Measurements from ENCODE around the gene FBLN7.
A peak's percentile ranks its signal among the peaks of the same experiment; 100 is the strongest.
"Not testable (repeated sequence)": the region's sequence is repeated elsewhere in the genome, so short reads cannot be mapped to it uniquely, and the experiment has no call there.

Gene FBLN7

GRCh38 chr2:112138159-112139032 is at the start of gene FBLN7:
FBLN7 (plus strand) TSS chr2:112138385; CDS start chr2:112138656, 271 bp downstream.
- Histone ChIP-seq H3K4me3 (ENCODE audit: low read depth, low read length) (peak within 1 kb of the TSS; percentile 92), H3K27ac (ENCODE audit: low read depth, low read length) (peak within 1 kb of the TSS; percentile 44; the same call in 1 of the 2 replicates), H3K4me1 (ENCODE audit: control insufficient read depth, insufficient read depth, low read length, unreplicated experiment) (peaks cover 7% of the 10 kb centered on the region), H3K79me2 (ENCODE audit: control insufficient read depth, insufficient read depth, low read length, unreplicated experiment) (peaks cover 9% of the 10 kb centered on the region), H3K27me3 (ENCODE audit: insufficient read depth, low read length) (no peaks in the 10 kb centered on the region), H2AFZ (ENCODE audit: low read length, unreplicated experiment) (peak within 1 kb of the TSS; percentile 71), H3K36me3 (ENCODE audit: insufficient read depth, low read length) (no peaks in the 10 kb centered on the region; the same call in 1 of the 2 replicates)

GRCh38 chr2:112089375-112089774 is 48.8 kb upstream of the FBLN7 start:
- Histone ChIP-seq H3K79me2 (ENCODE audit: control insufficient read depth, insufficient read depth, low read length, unreplicated experiment) (no peaks in the 10 kb centered on the region), H3K36me3 (ENCODE audit: insufficient read depth, low read length) (peaks cover 29% of the 10 kb centered on the region), H3K27me3 (ENCODE audit: insufficient read depth, low read length) (no peaks in the 10 kb centered on the region), H3K4me1 (ENCODE audit: control insufficient read depth, insufficient read depth, low read length, unreplicated experiment) (peaks cover 17% of the 10 kb centered on the region), H2AFZ (ENCODE audit: low read length, unreplicated experiment) (no peak overlapping the region), H3K4me3 (ENCODE audit: low read depth, low read length) (no peak overlapping the region), H3K27ac (ENCODE audit: low read depth, low read length) (no peak overlapping the region)

- H3K4me3 ChIP-seq (ENCODE audit: low read depth, low read length) = no peak overlapping the region; the same call in 1 of the 2 replicates
- H3K27ac ChIP-seq (ENCODE audit: low read depth, low read length) = peak overlapping the region; percentile 62
- H3K4me1 ChIP-seq (ENCODE audit: control insufficient read depth, insufficient read depth, low read length, unreplicated experiment) = peaks cover 27% of the 10 kb centered on the region
- H3K36me3 ChIP-seq (ENCODE audit: insufficient read depth, low read length) = peaks cover 7% of the 10 kb centered on the region
- no peak overlapping the region for H2AFZ ChIP-seq (ENCODE audit: low read length, unreplicated experiment)
- no peaks in the 10 kb centered on the region for H3K79me2 ChIP-seq (ENCODE audit: control insufficient read depth, insufficient read depth, low read length, unreplicated experiment)
- no peaks in the 10 kb centered on the region for H3K27me3 ChIP-seq (ENCODE audit: insufficient read depth, low read length)
Observed at GRCh38 chr2:112092286-112093041, 45.7 kb upstream of the FBLN7 start.

GRCh38 chr2:112093216-112093615 is 45.0 kb upstream of the FBLN7 start:
- Histone ChIP-seq H2AFZ (ENCODE audit: low read length, unreplicated experiment) (no peak overlapping the region), H3K4me1 (ENCODE audit: control insufficient read depth, insufficient read depth, low read length, unreplicated experiment) (peaks cover 27% of the 10 kb centered on the region), H3K79me2 (ENCODE audit: control insufficient read depth, insufficient read depth, low read length, unreplicated experiment) (no peaks in the 10 kb centered on the region), H3K27ac (ENCODE audit: low read depth, low read length) (peak overlapping the region; percentile 62), H3K4me3 (ENCODE audit: low read depth, low read length) (no peak overlapping the region), H3K36me3 (ENCODE audit: insufficient read depth, low read length) (peaks cover 9% of the 10 kb centered on the region), H3K27me3 (ENCODE audit: insufficient read depth, low read length) (no peaks in the 10 kb centered on the region)

- Histone ChIP-seq H2AFZ (ENCODE audit: low read length, unreplicated experiment) (no peak overlapping the region), H3K4me1 (ENCODE audit: control insufficient read depth, insufficient read depth, low read length, unreplicated experiment) (peaks cover 27% of the 10 kb centered on the region), H3K4me3 (ENCODE audit: low read depth, low read length) (no peak overlapping the region), H3K27me3 (ENCODE audit: insufficient read depth, low read length) (no peaks in the 10 kb centered on the region), H3K27ac (ENCODE audit: low read depth, low read length) (no peak overlapping the region), H3K36me3 (ENCODE audit: insufficient read depth, low read length) (peaks cover 14% of the 10 kb centered on the region), H3K79me2 (ENCODE audit: control insufficient read depth, insufficient read depth, low read length, unreplicated experiment) (no peaks in the 10 kb centered on the region)
Observed at GRCh38 chr2:112095681-112096080, 42.5 kb upstream of the FBLN7 start.

GRCh38 chr2:112096098-112096497 is 42.1 kb upstream of the FBLN7 start:
- H3K27me3 ChIP-seq (ENCODE audit: insufficient read depth, low read length) = no peaks in the 10 kb centered on the region
- H3K36me3 ChIP-seq (ENCODE audit: insufficient read depth, low read length) = peaks cover 14% of the 10 kb centered on the region
- H3K79me2 ChIP-seq (ENCODE audit: control insufficient read depth, insufficient read depth, low read length, unreplicated experiment) = no peaks in the 10 kb centered on the region
- peaks cover 27% of the 10 kb centered on the region for H3K4me1 ChIP-seq (ENCODE audit: control insufficient read depth, insufficient read depth, low read length, unreplicated experiment)
- H3K4me3 ChIP-seq (ENCODE audit: low read depth, low read length) = no peak overlapping the region
- H3K27ac ChIP-seq (ENCODE audit: low read depth, low read length) = no peak overlapping the region
- no peak overlapping the region for H2AFZ ChIP-seq (ENCODE audit: low read length, unreplicated experiment)

- Histone ChIP-seq H3K27ac (ENCODE audit: low read depth, low read length) (no peak overlapping the region), H3K79me2 (ENCODE audit: control insufficient read depth, insufficient read depth, low read length, unreplicated experiment) (no peaks in the 10 kb centered on the region), H2AFZ (ENCODE audit: low read length, unreplicated experiment) (no peak overlapping the region), H3K36me3 (ENCODE audit: insufficient read depth, low read length) (peaks cover 66% of the 10 kb centered on the region), H3K4me1 (ENCODE audit: control insufficient read depth, insufficient read depth, low read length, unreplicated experiment) (no peaks in the 10 kb centered on the region), H3K27me3 (ENCODE audit: insufficient read depth, low read length) (no peaks in the 10 kb centered on the region), H3K4me3 (ENCODE audit: low read depth, low read length) (no peak overlapping the region)
Observed at GRCh38 chr2:112108178-112108832, 29.9 kb upstream of the FBLN7 start.

- Histone ChIP-seq H3K79me2 (ENCODE audit: control insufficient read depth, insufficient read depth, low read length, unreplicated experiment) (no peaks in the 10 kb centered on the region), H2AFZ (ENCODE audit: low read length, unreplicated experiment) (no peak overlapping the region), H3K4me3 (ENCODE audit: low read depth, low read length) (no peak overlapping the region), H3K4me1 (ENCODE audit: control insufficient read depth, insufficient read depth, low read length, unreplicated experiment) (no peaks in the 10 kb centered on the region), H3K27ac (ENCODE audit: low read depth, low read length) (no peak overlapping the region), H3K27me3 (ENCODE audit: insufficient read depth, low read length) (no peaks in the 10 kb centered on the region), H3K36me3 (ENCODE audit: insufficient read depth, low read length) (peaks cover 63% of the 10 kb centered on the region)
Observed at GRCh38 chr2:112109278-112109677, 28.9 kb upstream of the FBLN7 start.

- H3K4me3 ChIP-seq (ENCODE audit: low read depth, low read length) = no peak overlapping the region
- H3K27me3 ChIP-seq (ENCODE audit: insufficient read depth, low read length) = no peaks in the 10 kb centered on the region
- H2AFZ ChIP-seq (ENCODE audit: low read length, unreplicated experiment) = no peak overlapping the region
- no peaks in the 10 kb centered on the region for H3K79me2 ChIP-seq (ENCODE audit: control insufficient read depth, insufficient read depth, low read length, unreplicated experiment)
- H3K4me1 ChIP-seq (ENCODE audit: control insufficient read depth, insufficient read depth, low read length, unreplicated experiment) = no peaks in the 10 kb centered on the region
- peaks cover 62% of the 10 kb centered on the region for H3K36me3 ChIP-seq (ENCODE audit: insufficient read depth, low read length)
- no peak overlapping the region for H3K27ac ChIP-seq (ENCODE audit: low read depth, low read length)
Observed at GRCh38 chr2:112110966-112111365, 27.2 kb upstream of the FBLN7 start.

GRCh38 chr2:112113354-112113753 is 24.8 kb upstream of the FBLN7 start:
- not testable (repeated sequence) for H2AFZ ChIP-seq (ENCODE audit: low read length, unreplicated experiment); H3K79me2 ChIP-seq (ENCODE audit: control insufficient read depth, insufficient read depth, low read length, unreplicated experiment); H3K4me1 ChIP-seq (ENCODE audit: control insufficient read depth, insufficient read depth, low read length, unreplicated experiment); H3K4me3 ChIP-seq (ENCODE audit: low read depth, low read length); H3K27ac ChIP-seq (ENCODE audit: low read depth, low read length); H3K27me3 ChIP-seq (ENCODE audit: insufficient read depth, low read length)
- peaks cover 48% of the 10 kb centered on the region for H3K36me3 ChIP-seq (ENCODE audit: insufficient read depth, low read length)

Measured in ACC112 (cell line).